Duodenal mucosa (tissue), 2 donors: Measurements from ENCODE around the gene CTSZ.

Experiments used
- H3K27ac ChIP-seq: one replicate; pipeline ENCODE4 v1.7.0; 2013; ENCODE audit warnings: low read depth, low read length
- H3K27me3 ChIP-seq, 2 donors: one replicate each; pipeline ENCODE4 v1.7.0; 2013; ENCODE audit warnings: low read length in 2 of 2, control low read depth in 1 of 2; ENCODE audit not compliant: insufficient read depth in 2 of 2, control insufficient read depth in 1 of 2
- H3K36me3 ChIP-seq, 2 donors: one replicate each; pipeline ENCODE4 v1.7.0; 2013; ENCODE audit warnings: low read length in 2 of 2, control low read depth in 1 of 2; ENCODE audit not compliant: insufficient read depth in 2 of 2, control insufficient read depth in 1 of 2
- H3K4me1 ChIP-seq, 2 donors: one replicate each; pipeline ENCODE4 v1.7.0; 2013; ENCODE audit warnings: low read length in 2 of 2, control low read depth in 1 of 2; ENCODE audit not compliant: insufficient read depth in 2 of 2, control insufficient read depth in 1 of 2
- H3K4me3 ChIP-seq, 2 donors: one replicate each; pipeline ENCODE4 v1.7.0; 2013; ENCODE audit warnings: low read length in 2 of 2, low read depth in 1 of 2
- H3K9ac ChIP-seq, 2 donors: one replicate each; pipeline ENCODE4 v1.7.0; 2013; ENCODE audit warnings: low read length in 2 of 2, low read depth in 1 of 2
- H3K9me3 ChIP-seq, 2 donors: one replicate each; pipeline ENCODE4 v1.7.0; 2013; ENCODE audit warnings: low read length in 2 of 2, control low read depth in 1 of 2; ENCODE audit not compliant: control insufficient read depth in 1 of 2

Gene CTSZ

GRCh38 chr20:59000326-59000725 lies 6.7 kb downstream of the CTSZ start:
- peaks cover 36 to 75% of the 10 kb centered on the region in 2 donors for H3K36me3 ChIP-seq

GRCh38 chr20:58998656-58999055 lies 8.4 kb downstream of the CTSZ start:
- no peaks in the 10 kb centered on the region for H3K27me3 ChIP-seq
- no peaks in the 10 kb centered on the region for H3K9me3 ChIP-seq
- no peak overlapping the region for H3K9ac ChIP-seq
- no peak overlapping the region for H3K4me3 ChIP-seq
- no peak overlapping the region for H3K27ac ChIP-seq
- peaks cover 2 to 4% of the 10 kb centered on the region in 2 donors for H3K4me1 ChIP-seq
- H3K36me3 ChIP-seq = peaks cover 46 to 86% of the 10 kb centered on the region in 2 donors

More at GRCh38 chr20:59000326-59000725, 6.7 kb downstream of the CTSZ start:
- Histone ChIP-seq H3K4me3 (no peak overlapping the region), H3K9ac (no peak overlapping the region), H3K27me3 (no peaks in the 10 kb centered on the region), H3K27ac (no peak overlapping the region), H3K4me1 (peaks cover 18 to 19% of the 10 kb centered on the region in 2 donors), H3K9me3 (no peaks in the 10 kb centered on the region)

- no peak overlapping the region for H3K9ac ChIP-seq
- no peak overlapping the region for H3K27ac ChIP-seq
- H3K9me3 ChIP-seq = no peaks in the 10 kb centered on the region
- peaks cover 60 to 88% of the 10 kb centered on the region in 2 donors for H3K36me3 ChIP-seq
- no peaks in the 10 kb centered on the region for H3K4me1 ChIP-seq
- H3K27me3 ChIP-seq = no peaks in the 10 kb centered on the region
- no peak overlapping the region for H3K4me3 ChIP-seq
Measured at GRCh38 chr20:58997141-58997770, 9.8 kb downstream of the CTSZ start.

GRCh38 chr20:58996226-58996611 lies 10.8 kb downstream of the CTSZ start:
- Histone ChIP-seq H3K9ac (no peak overlapping the region), H3K36me3 (peaks cover 61 to 88% of the 10 kb centered on the region in 2 donors), H3K27ac (no peak overlapping the region), H3K4me1 (no peaks in the 10 kb centered on the region), H3K9me3 (no peaks in the 10 kb centered on the region), H3K4me3 (no peak overlapping the region), H3K27me3 (no peaks in the 10 kb centered on the region)

GRCh38 chr20:58995461-58996225 lies 11.4 kb downstream of the CTSZ start:
- Histone ChIP-seq H3K27me3 (no peaks in the 10 kb centered on the region), H3K36me3 (peaks cover 65 to 88% of the 10 kb centered on the region in 2 donors), H3K4me1 (no peaks in the 10 kb centered on the region), H3K9me3 (no peaks in the 10 kb centered on the region), H3K9ac (no peak overlapping the region), H3K4me3 (no peak overlapping the region), H3K27ac (no peak overlapping the region)

- no peaks in the 10 kb centered on the region for H3K27me3 ChIP-seq
- no peaks in the 10 kb centered on the region for H3K4me1 ChIP-seq
- H3K36me3 ChIP-seq = peaks cover 70 to 92% of the 10 kb centered on the region in 2 donors
- no peak overlapping the region for H3K9ac ChIP-seq
- no peak overlapping the region for H3K27ac ChIP-seq
- H3K9me3 ChIP-seq = no peaks in the 10 kb centered on the region
- H3K4me3 ChIP-seq = no peak overlapping the region
Measured at GRCh38 chr20:58994390-58995159, 12.5 kb downstream of the CTSZ start.

- Histone ChIP-seq H3K9me3 (no peaks in the 10 kb centered on the region), H3K4me1 (no peaks in the 10 kb centered on the region), H3K9ac (no peak overlapping the region), H3K27me3 (no peaks in the 10 kb centered on the region), H3K4me3 (no peak overlapping the region), H3K27ac (no peak overlapping the region), H3K36me3 (peaks cover 79 to 93% of the 10 kb centered on the region in 2 donors)
Measured at GRCh38 chr20:58993332-58994248, 13.5 kb downstream of the CTSZ start.

- H3K27ac ChIP-seq = no peak overlapping the region
- no peak overlapping the region for H3K4me3 ChIP-seq
- H3K9me3 ChIP-seq = no peaks in the 10 kb centered on the region
- no peaks in the 10 kb centered on the region for H3K27me3 ChIP-seq
- H3K4me1 ChIP-seq = no peaks in the 10 kb centered on the region
- H3K36me3 ChIP-seq = peaks cover 86 to 96% of the 10 kb centered on the region in 2 donors
- no peak overlapping the region for H3K9ac ChIP-seq
Measured at GRCh38 chr20:58992911-58993310, 14.1 kb downstream of the CTSZ start.

GRCh38 chr20:58991715-58992114 lies 15.3 kb downstream of the CTSZ start:
- Histone ChIP-seq H3K9ac (no peak overlapping the region), H3K9me3 (no peaks in the 10 kb centered on the region), H3K27ac (no peak overlapping the region), H3K4me3 (no peak overlapping the region), H3K4me1 (no peaks in the 10 kb centered on the region), H3K27me3 (no peaks in the 10 kb centered on the region), H3K36me3 (peaks cover 86 to 99% of the 10 kb centered on the region in 2 donors)
